Left lung (tissue), 14 donors: ENCODE measurements around the gene SBK3. TPM values are rescaled to one million over a fixed set of nuclear protein-coding genes. Genes with fewer than 3 reads are reported as not detected.

Experiments
- ATAC-seq: fragments of 200-7000 bp; cut with Tn5 transposase; one replicate; pipeline ENCODE4 v1.9.1; 2020; ENCODE audit warnings: moderate library complexity
- DNase-seq, 4 donors: peaks; one replicate each; pipeline ENCODE4 v3.0.0-alpha.2; 2013 to 2020
- H3K27ac ChIP-seq, 2 donors: fragments of 200-600 bp; sonication (generic) in 1 of 2; one replicate each; pipeline versions ENCODE4 v1.5.0 to v1.8.0; 2020 to 2021
- H3K27me3 ChIP-seq, 2 donors: fragments of 200-600 bp; sonication (generic) in 1 of 2; one replicate each; pipeline versions ENCODE4 v1.5.0 to v1.8.0; 2020 to 2021
- H3K36me3 ChIP-seq, 2 donors: fragments of 200-600 bp; sonication (generic) in 1 of 2; one replicate each; pipeline versions ENCODE4 v1.5.0 to v1.8.0; 2020 to 2021
- H3K4me1 ChIP-seq, 2 donors: fragments of 200-600 bp; one replicate each; pipeline ENCODE4 v1.8.0; 2021
- H3K4me3 ChIP-seq, 2 donors: fragments of 200-600 bp; sonication (generic) in 1 of 2; one replicate each; pipeline versions ENCODE4 v1.5.0 to v1.8.0; 2020 to 2021; ENCODE audit warnings: mild to moderate bottlenecking in 1 of 2
- H3K9me3 ChIP-seq, 2 donors: fragments of 200-600 bp; sonication (generic) in 1 of 2; one replicate each; pipeline versions ENCODE4 v1.5.0 to v1.8.0; 2020 to 2021
- intact Hi-C, 2 donors: fragments of 100-400 bp; cut with DNase I; formaldehyde crosslinking; loops; one replicate each; pipeline versions ENCODE4 v1.11.2 to v1.14.2; 2022
- long read RNA-seq, 12 donors: library from polyadenylated mRNA in 2 of 12; unstranded in 2 of 12; transcript quantifications; one replicate each; pipeline ENCODE4 v2.0.0 and lab custom pipeline, GENCODE V29; 2019 to 2026
- polyA plus RNA-seq, 6 donors: library from polyadenylated mRNA; unstranded; fragments of 120-200 nt; gene quantifications; one replicate each; pipeline ENCODE4 v1.2.1, GENCODE V29; 2013; ENCODE audit not compliant: insufficient read length in 6 of 6
- total RNA-seq, 2 donors: library from RNA; stranded (reverse); fragmentation: NEBNext Ultra II Directional; extraction: Animal tissue kit (Norgen Biotek cat#: 25700); gene quantifications; one replicate each; pipeline ENCODE4 v1.2.1, GENCODE V29; 2021
- TF ChIP-seq, protein P1 (sequence below), 2 donors: fragments of 200-600 bp; sonication (generic) in 1 of 2; IDR thresholded peaks; one replicate each; pipeline versions ENCODE4 v1.5.0 to v1.8.0; 2021; ENCODE audit warnings: antibody characterized with exemption in 2 of 2
- donor health status: DM: no; HTN: yes; CAD: no.
- donor health status: DM: no; HTN: no; CAD: no.

Gene SBK3, protein sequence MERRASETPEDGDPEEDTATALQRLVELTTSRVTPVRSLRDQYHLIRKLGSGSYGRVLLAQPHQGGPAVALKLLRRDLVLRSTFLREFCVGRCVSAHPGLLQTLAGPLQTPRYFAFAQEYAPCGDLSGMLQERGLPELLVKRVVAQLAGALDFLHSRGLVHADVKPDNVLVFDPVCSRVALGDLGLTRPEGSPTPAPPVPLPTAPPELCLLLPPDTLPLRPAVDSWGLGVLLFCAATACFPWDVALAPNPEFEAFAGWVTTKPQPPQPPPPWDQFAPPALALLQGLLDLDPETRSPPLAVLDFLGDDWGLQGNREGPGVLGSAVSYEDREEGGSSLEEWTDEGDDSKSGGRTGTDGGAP
- total RNA-seq (under 1 TPM; 0.26 to 0.50 TPM), polyA plus RNA-seq (1 to 10 TPM in 2 of 6 donors, under 1 TPM in 4; 0.46 to 1.7 (median 0.69) TPM)
- long read RNA-seq, donor 1: 0 reads
- long read RNA-seq, donor 2: 0 reads
- long read RNA-seq, donor 3: 0 reads
- long read RNA-seq, donor 4: 0 reads
- long read RNA-seq, donor 5: 0 reads
- long read RNA-seq, donor 6: 0 reads
- long read RNA-seq, donor 7: 0 reads
- long read RNA-seq, donor 8: 0 reads
- long read RNA-seq, donor 9: 0 reads
- long read RNA-seq, donor 10: 0 reads
- long read RNA-seq, donor 11: 0 reads
- long read RNA-seq, donor 12, partial matches to known transcripts: 0 of 1 reads
- long read RNA-seq, donor 12, other reads (novel, unspliced or antisense): 0 of 1 reads

- no peak for DNase-seq
- intact Hi-C loops: no loop called here
- Histone ChIP-seq H3K36me3 (no peaks in the 10 kb centered on the region), H3K9me3 (no peaks in the 10 kb centered on the region), H3K4me3 (no peak within 1 kb of the TSS), H3K27ac (no peak within 1 kb of the TSS), H3K4me1 (peaks cover 0 to 24% of the 10 kb centered on the region in 2 donors), H3K27me3 (peaks cover 0 to 49% of the 10 kb centered on the region in 2 donors)
- no peak for ATAC-seq
- TF ChIP-seq, protein P1, sequence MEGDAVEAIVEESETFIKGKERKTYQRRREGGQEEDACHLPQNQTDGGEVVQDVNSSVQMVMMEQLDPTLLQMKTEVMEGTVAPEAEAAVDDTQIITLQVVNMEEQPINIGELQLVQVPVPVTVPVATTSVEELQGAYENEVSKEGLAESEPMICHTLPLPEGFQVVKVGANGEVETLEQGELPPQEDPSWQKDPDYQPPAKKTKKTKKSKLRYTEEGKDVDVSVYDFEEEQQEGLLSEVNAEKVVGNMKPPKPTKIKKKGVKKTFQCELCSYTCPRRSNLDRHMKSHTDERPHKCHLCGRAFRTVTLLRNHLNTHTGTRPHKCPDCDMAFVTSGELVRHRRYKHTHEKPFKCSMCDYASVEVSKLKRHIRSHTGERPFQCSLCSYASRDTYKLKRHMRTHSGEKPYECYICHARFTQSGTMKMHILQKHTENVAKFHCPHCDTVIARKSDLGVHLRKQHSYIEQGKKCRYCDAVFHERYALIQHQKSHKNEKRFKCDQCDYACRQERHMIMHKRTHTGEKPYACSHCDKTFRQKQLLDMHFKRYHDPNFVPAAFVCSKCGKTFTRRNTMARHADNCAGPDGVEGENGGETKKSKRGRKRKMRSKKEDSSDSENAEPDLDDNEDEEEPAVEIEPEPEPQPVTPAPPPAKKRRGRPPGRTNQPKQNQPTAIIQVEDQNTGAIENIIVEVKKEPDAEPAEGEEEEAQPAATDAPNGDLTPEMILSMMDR (IDR thresholded peaks at IDR 0.05): no peak
Measured at GRCh38 chr19:55545443-55545842, at the start of gene SBK3. TSS of gene SBK3 (minus strand) at chr19:55545543. CDS start at chr19:55545543, 0 bp downstream.

DNA sequence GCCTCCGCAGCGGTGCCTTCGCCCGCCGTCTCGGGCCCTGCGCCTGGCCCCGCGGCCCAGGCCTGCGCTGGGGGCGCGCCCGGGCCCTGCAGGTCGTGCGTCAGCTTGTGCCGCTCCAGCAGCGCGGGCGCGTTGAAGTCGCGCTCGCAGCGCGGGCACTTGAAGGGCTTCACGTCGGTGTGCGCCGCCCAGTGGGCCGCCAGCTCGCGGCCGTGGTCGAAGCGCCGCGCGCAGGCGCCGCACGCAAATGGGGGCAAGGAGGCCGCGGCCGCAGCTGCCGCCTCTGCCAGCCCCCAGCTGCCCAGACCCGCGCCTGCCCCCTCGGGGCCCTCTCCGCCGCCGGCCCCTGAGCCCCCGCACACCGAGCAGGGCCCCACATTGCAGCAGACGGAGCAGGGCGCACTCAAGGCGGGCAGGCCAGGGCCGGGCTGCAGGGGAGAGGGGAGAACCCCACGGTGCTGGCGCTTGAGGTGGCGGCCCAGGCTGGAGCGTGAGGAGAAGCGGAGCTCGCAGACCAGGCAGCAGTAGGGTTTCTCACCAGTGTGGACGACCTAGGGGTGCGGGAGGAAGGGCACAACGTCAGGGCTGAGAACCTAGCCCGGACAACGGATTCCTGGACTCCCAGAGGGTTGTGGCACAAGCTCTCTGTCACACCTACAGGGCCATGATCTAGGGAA lies 47.9 kb upstream of the SBK3 start:
- H3K4me1 ChIP-seq: no peaks in the 10 kb centered on the region
- ATAC-seq: no peak
- no peak overlapping the region for H3K4me3 ChIP-seq
- no peaks in the 10 kb centered on the region for H3K27me3 ChIP-seq
- H3K9me3 ChIP-seq: no peaks in the 10 kb centered on the region
- intact Hi-C loops: no loop called here
- peak in 1 of 4 donors; percentile 71 for DNase-seq
- TF ChIP-seq, protein P1 (IDR thresholded peaks at IDR 0.05): no peak
- peaks cover 0 to 54% of the 10 kb centered on the region in 2 donors for H3K36me3 ChIP-seq
- H3K27ac ChIP-seq: no peak overlapping the region

DNA sequence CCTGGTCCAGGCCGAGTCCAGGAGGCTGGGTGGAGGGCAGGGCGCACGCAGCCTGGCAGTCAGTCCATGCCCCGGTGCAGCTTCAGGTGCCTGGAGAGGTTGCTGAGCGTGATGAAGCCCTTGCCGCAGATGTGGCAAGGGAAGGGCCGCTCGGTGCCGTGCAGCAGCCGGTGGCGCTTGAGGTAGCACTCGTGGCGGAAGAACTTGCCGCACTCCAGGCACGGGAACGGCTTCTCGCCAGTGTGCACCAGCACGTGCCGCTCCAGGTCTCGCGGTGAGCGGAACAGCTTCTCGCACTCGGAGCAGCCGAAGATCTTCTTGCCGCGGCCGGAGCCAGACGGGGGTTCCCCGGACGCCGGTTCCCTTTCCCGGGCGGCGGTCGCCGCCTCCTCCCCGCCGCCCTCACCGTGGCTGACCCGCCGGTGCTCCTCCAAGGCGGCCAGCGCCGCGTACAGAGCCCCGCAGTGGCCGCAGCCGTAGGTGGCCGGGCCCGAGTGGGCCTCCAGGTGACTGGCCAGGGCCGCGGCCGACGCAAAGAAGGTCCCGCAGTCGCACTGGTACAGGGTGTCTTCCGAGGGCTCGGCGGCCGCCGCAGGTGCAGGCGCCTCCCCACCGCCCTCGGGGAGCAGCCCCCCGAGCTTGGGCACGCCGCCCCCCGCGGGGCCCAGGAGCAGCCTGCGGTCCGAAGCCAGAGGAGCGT lies 47.2 kb upstream of the SBK3 start:
- no peak for ATAC-seq
- intact Hi-C loops: no loop called here
- H3K27ac ChIP-seq: no peak overlapping the region
- peaks cover 0 to 5% of the 10 kb centered on the region in 2 donors for H3K4me1 ChIP-seq
- no peak overlapping the region for H3K4me3 ChIP-seq
- peak in 1 of 4 donors; percentile 75 for DNase-seq
- TF ChIP-seq, protein P1 (IDR thresholded peaks at IDR 0.05): no peak
- peaks cover 0 to 54% of the 10 kb centered on the region in 2 donors for H3K36me3 ChIP-seq
- no peaks in the 10 kb centered on the region for H3K9me3 ChIP-seq
- H3K27me3 ChIP-seq: no peaks in the 10 kb centered on the region

GRCh38 chr19:55591555-55591954 lies 46.2 kb upstream of the SBK3 start:
- H3K27me3 ChIP-seq: peaks cover 0 to 9% of the 10 kb centered on the region in 2 donors
- intact Hi-C loops: no loop called here
- H3K4me3 ChIP-seq: no peak overlapping the region
- H3K4me1 ChIP-seq: peaks cover 2 to 14% of the 10 kb centered on the region in 2 donors
- no peak overlapping the region for H3K27ac ChIP-seq
- no peaks in the 10 kb centered on the region for H3K9me3 ChIP-seq
- ATAC-seq (no peak), DNase-seq (no peak)
- H3K36me3 ChIP-seq: peaks cover 0 to 44% of the 10 kb centered on the region in 2 donors
- TF ChIP-seq, protein P1 (IDR thresholded peaks at IDR 0.05): no peak
